GM21447 (cell line): ENCODE measurements around the gene ISG20L2.
"Not testable (repeated sequence)": the region's sequence is repeated elsewhere in the genome, so short reads cannot be mapped to it uniquely, and the experiment has no call there.

Experiments
- ATAC-seq: cut with Tn5 transposase; IDR thresholded peaks from one replicate; pipeline ENCODE4 v1.9.1; 2021; ENCODE audit not compliant: unreplicated experiment

Gene ISG20L2, protein sequence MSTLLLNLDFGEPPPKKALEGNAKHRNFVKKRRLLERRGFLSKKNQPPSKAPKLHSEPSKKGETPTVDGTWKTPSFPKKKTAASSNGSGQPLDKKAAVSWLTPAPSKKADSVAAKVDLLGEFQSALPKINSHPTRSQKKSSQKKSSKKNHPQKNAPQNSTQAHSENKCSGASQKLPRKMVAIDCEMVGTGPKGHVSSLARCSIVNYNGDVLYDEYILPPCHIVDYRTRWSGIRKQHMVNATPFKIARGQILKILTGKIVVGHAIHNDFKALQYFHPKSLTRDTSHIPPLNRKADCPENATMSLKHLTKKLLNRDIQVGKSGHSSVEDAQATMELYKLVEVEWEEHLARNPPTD

DNA sequence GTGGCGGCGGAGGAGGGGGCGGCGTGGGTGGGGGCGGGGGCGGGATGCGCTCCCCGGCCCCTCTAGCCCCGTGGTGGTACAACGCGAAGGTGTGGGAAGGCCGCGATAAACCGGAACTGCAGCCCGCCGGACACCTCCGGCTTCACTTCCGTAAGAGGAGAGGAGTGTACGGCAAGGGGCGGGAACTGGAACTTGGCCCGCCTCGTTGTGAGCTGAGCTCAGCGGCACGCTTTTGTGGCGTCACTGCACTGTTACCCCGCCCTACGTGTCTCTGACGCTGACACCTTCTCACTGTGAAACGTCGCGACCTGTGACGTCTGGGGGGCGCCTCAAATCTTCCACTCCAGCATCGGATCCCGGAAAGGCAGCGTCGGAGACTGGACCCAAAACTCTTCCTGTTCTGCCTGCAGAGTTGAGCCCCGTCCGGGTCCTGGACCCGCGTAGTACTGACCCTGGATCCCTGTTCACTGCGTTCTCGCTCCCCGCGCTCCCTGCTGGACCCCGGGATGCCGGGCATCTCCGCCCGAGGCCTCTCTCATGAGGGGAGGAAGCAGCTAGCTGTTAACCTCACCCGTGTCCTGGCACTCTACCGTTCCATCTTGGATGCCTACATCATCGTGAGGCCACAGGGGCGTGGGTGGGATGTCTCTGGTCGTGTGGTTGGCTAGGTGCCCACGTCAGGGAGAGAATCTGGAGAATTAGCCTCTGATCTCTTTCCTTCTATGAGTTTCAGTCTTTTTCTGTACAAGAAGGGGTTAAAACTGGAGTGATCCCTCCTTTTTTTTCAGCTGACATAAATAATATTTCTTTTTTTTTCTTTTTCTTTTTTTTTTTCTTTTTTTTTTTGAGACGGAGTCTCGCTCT, at the start of gene ISG20L2:
TSS of gene ISG20L2 (minus strand) at position 168 of the 864 bp plus-strand sequence. CDS start 1,114 bp downstream, outside the sequence.
- ATAC-seq, result peak; percentile 87

DNA sequence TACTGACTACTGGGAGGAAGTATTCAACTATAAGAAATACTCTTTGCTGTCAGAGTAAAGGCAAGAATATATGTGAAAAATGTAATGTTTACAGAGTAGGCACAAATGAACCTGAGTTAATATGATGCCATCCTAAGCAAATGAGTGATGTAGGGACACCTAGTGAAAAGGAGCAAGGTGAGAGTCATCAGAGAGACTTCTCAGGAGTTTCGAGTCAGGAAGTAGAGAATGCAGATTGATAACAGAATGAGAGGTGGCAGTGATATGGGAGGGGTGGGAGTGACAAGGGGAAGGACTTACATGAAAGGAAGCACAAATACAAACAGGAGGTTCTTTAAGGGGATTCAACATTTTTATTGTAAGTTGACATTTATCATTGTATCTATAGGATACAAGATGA, 49.0 kb upstream of the ISG20L2 start:
- no peak for ATAC-seq

DNA sequence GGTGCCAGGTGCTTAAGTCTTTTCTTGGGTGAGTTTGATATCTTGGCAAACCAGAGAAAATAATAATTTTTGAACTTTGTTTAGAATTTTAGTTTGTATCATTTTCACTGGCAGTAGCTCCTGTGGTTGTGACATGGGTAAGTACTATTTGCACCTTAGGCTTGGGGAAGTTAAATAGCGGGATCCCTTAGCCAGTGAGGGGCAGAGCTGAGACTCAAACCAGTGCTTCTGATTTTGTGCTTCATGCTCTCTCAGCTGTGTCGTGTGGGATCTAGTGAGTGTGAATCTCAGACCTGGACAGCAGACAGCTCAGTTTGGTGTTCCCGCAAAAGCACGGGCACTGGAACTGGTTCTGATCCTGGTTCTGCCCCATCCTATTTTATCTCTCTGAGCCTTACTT, 48.4 kb upstream of the ISG20L2 start:
- ATAC-seq, result no peak

DNA sequence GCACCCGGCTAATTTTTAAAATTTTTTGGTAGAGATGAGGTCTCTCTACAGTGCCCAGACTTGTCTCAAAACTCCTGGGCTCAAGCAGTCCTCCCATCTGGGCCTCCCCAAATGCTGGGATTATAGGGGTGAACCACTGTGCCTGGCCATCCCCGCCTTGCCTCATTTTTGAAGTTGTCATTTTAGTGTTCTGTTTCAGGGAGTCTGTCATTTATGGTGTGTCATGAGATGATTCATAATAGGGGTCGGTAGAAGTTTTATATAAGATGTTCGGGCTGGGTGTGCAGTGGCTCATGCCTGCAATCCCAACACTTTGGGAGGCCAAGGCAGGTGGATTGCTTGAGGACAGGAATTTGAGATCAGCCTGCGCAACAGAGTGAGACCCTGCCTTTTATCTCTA, 47.2 kb upstream of the ISG20L2 start:
- no peak for ATAC-seq

DNA sequence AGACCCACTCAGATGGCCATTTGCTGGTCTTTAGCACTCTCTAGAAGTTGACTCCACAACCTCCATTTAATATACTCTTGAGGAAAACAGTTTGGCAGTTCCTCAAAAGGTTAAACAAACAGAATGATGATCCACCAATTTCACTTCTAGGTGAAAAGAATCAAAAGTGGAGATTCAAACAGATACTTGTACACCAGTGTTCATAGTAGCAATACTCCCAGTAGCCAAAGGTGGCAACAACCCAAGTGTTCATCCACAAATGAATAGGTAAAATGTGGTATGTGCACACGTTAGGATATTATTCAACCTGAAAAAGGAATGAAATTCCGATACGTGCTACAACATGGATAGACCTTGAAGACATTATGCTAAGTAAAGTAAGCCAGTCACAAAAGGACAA, 45.0 kb upstream of the ISG20L2 start:
- ATAC-seq, result no peak

DNA sequence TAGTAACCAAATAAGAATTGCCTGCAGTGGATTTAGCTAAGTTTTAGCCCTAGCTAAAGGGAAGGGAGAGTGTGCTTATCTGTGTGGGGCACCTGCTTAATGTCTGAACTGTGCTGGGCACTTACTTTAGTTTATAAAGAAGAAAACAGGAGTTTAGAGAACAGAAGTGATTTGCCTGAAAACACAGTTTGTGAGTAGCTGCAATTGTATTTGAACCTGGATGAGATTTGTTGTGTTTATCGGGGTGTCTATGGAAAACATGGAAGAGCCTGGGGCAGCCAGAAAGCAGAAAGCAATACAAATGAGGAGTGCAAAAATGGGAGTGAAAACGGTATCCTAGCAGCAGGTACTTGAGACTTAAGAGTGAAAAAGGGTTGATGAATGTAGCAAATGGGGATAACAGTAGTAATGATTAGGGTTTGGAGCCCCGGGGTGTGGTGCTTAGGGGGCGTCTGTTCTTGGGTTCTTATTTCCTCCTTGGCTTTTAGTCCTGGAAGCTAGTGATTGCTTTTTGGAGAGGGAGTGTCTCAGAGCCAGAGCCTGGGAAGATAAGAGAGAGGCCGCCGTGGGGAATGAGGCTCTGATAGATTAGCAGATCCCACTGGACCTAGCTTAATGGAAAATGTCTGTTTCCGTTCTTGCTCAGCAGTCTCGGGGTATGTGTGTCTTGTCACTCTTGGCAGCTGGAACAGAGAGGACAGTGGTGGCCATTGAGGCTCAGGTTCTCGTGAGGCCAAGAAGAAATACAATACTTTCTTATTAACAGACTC, 44.3 kb upstream of the ISG20L2 start:
- ATAC-seq, result no peak

DNA sequence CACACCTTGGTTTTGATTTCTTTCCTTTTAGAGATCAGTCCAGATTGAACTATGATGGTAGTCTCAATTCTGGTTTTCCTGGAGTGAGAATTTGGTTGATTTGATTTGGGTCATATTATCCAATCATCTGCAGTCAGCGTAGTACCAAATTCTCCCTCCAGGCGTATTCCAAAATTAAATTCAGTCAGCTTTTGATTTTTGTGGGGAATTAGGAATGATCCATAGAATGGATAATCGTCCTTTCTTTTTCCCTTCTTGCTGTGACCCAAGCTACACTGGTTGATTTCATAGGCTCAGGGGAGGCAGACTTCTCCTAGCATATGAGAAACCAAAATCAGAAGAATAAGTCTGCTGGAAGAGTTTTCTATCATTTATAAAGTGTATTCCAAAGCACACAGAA, 43.7 kb upstream of the ISG20L2 start:
- no peak for ATAC-seq

DNA sequence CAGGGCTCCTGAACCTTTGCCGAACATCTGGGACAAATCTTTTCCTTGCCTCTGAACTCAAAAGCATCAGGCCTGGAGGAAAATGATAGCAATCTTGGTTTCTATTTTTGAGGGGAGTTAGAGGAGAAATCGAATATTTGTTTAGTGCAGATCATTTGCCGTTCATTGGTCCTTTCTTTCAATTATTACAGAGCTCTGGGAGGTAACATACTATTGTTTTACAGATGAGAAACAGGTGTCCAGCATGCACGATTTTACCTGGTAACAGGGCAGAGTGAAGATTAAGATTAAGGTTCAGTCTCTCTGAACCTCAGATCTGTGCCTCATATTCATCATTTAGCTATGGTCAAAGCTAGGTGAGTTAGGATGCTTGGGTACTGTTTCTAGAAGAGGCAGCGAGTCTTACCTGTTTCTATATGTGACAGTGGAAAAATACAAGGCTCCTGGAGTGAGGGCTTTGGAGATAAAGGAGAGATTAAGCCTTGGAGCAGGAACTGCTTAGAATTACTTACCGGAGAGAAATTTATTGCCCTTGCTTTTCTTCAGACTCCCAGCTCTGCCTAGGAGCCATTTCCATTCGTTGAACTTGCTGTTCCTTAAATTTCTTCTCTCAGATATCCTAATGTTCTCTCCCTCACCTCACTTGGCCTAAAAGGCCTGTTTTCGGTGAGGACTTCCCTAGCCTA, 40.2 kb upstream of the ISG20L2 start:
- no peak for ATAC-seq

DNA sequence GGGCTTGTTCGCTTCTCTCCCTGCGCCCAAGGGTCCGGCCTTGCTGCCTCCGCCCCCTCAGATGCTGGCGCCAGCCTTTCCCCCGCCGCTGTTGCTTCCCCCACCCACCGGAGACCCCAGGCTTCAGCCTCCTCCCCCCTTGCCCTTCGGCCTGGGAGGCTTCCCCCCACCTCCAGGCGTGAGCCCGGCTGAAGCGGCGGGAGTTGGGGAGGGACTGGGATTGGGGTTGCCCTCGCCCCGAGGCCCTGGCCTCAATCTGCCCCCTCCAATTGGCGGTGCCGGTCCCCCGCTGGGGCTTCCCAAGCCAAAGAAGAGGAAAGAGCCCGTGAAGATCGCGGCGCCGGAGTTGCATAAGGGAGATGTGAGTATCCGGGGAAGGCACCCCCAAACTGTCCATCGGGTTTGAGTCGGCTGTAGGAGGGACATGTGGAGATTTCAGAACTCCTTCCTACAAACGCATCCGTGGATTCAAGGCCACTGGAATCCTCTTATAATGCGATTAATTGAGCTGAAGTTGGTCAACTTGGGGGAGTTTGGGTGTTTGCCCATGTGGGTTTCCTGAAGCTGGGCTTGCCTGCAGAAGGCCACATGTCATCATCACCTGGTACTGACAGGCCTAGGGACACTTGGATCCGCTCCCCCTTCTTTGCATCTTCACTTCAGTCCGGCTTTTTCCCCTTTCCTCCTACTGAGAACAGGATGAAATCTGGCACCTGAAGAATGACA, 39.5 kb upstream of the ISG20L2 start:
- peak; percentile 4 for ATAC-seq

DNA sequence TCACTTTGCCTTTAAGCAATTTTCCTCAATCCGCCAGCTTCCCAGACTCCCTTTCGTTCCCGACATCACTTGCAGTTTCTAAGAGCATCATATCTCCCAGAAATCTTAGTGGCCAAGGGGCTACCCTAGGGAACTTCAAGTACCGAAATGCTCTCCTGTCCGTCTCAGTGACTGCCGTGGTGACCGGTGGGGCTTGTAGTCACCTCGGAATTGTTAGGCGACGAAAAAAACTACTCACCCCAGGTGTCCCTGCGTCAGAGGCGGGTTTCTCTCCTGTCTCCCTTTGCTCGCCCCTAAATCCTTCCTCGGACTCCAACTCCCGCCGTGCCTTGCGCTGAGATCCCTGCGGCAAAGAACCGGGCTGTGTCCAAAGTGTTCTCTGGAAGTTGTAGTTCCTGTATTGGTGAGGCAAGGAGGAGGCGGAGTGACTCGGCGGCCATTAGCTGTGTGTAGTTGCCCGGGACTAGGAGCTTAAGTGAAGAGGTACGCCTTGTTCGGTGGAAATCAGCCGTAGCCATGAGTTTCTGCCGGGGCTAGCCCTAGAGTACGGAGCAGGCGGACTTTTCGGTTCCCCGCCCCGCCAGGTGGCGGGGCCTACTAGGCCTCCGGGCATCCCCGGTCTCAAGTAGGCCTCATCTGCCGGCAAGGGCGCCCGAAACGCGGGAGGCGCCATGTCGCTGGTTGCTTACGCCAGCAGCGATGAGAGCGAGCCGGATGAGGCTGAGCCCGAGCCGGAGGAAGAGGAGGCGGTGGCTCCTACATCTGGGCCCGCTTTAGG, 38.7 kb upstream of the ISG20L2 start, which contains the start of gene PRCC:
TSS of gene PRCC (plus strand) at position 435 of the 778 bp plus-strand sequence. CDS start at position 672, 237 bp downstream.
- peak; percentile 92 for ATAC-seq

DNA sequence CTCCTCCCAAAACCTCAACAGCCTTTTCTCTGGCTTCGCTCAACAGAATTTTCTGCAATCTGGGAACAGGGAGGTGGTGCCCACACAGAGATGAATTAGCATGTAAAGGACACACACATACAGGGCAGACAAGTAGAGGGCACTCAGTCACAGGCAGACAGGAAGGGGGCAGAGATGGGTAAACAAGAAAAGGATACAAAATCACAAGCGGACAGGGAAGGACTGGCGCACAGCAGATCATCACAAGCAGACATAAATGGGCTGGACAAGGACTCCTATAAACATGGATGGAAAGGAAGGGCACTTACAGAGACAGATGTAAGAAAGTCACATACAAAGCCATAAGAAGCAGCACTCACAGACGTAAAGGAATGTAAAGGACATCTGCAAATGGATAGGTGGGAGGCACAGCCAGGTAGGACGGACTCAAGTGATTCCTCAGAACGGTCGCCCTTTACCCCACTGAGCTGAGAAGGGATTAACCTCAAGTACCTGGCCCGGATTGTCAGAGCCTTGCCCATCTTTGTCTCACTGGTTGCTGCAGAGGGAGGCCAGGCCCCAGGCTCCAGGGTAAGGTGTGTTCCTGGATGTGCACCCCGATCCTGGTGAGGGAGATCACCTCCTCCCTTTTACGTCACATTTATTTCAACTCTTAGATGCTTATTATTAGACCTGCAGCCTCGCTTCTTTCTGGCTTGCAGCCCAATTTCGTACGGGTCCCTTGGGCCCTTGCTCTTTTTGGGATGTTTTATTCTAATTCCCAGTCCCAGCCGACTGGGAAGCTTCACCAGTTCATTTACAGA, 37.9 kb upstream of the ISG20L2 start:
- peak; percentile 14 for ATAC-seq

DNA sequence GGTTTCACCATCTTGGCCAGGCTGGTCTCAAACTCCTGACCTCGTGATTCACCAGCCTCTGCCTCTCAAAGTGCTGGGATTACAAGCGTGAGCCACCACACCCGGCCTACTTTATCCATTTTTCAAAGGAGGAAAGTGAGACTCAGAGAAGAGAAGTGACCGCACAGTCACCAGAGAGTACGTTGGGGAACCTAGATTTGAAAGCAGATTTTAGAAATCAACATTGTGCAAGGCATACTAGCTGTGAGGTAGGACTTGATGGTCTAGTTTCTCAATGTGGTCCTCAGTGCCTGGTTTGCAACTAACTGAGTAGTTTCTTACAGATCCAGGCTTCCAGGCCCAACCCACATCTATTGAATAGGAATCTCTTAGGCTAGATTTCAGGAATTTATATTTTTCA, 37.1 kb upstream of the ISG20L2 start:
- ATAC-seq, result no peak

DNA sequence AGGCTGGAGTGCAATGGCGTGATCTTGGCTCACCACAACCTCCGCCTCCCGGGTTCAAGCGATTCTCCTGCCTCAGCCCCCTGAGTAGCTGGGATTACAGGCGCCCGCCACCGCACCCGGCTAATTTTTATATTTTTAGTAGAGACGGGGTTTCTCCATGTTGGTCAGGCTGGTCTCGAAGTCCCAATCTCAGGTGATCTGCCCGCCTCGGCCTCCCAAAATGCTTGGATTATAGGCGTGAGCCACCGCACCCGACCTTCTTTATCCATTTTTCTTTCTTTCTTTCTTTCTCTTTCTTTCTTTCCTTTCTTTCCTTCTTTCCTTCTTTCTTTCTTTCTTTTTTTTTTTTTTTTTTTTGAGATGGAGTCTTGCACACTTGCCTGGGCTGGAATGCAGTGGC, 36.6 kb upstream of the ISG20L2 start:
- not testable (repeated sequence) for ATAC-seq

DNA sequence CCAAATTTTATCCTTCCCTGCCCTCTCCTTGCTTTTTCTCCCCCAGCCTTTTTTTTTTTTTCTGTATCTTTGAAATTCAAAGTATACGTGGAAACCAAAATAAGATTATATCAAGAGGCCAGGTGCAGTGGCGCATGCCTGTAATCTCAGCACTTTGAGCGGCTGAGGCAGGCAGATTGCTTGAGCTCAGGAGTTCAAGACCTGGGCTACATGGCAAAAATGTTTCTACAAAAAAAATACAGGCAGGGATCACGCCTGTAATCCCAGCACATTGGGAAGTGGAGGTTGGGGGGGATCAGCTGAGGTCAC, 32.2 kb upstream of the ISG20L2 start:
- no peak for ATAC-seq

DNA sequence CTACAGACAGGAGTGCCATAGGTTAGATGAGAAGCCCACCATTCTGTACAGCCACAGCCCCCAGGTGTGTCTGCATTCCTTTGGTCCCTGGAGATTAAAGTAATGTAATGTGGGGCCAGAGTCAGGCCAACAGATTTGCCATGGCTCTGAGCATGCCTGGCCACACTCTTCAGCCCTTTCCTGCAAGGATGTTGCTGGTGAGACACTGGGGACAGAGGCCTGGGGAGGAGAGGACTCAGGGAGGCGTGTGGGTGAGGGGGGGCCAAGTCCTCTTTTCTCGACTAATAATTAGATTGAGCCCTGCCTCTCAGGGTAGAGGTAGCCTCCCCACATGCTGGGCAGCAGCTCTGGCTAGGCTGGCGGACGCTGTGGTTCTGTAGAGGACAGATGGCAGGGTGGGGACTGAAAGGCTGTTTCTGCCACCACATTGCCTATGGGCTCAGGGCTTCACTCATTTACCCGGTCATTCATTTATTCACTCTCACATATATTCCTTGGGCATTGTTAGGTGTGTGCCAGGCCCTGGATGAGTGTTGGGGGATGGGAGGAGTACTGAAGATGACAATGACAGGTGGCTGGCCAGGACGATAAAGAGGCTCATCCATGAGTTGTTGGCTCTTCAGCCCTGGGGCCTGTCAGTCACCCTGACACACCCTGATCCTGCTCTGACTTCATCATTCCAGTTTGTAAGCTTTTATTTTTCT, 31.7 kb upstream of the ISG20L2 start:
- no peak for ATAC-seq

DNA sequence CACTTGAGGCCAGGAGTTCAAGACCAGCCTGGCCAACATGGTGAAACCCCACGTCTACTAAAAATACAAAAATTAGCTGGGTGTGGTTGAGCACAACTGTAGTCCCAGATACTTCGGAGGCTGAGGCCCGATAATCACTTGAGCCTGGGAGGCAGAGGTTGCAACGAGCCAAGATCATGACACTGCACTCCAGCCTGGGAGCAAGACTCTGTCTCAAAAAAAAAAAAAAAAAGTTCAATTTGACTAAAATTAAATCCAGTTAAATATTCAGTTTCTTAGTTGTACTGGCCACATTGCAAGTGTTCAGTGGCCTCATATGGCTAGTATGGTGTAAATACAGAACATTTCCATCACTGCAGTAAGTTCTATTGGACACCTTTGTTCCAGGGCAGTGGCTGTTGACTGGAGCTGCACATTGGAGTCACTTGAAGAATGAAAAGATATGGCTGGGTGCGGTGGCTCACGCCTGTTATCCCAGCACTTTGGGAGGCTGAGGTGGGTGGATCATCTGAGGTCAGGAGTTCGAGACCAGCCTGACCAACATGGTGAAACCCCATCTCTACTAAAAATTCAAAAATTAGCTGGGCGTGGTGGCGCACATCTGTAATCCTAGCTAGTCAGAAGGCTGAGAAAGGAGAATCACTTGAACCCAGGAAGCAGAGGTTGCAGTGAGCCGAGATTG, 29.1 kb upstream of the ISG20L2 start:
- not testable (repeated sequence) for ATAC-seq

DNA sequence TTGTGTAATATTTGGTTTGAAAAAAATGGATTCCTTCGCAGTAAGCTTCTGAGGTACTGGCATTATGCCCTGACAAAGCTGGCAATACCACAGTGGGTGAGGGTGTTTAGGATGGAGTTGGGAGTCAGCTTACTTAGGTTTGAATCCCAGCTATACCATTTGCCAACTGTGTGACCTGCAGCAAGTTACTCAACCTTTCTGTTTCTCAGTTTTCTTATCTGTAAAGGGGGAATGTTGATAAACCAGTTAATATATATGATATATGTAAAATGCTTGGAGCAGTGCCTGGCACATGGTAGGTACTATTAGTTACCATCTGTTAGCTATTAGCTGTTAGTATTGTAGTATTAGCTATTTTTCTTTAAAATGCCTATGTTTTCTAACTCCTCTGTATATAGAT, 27.8 kb upstream of the ISG20L2 start:
- ATAC-seq, result no peak
